Trophoblast cell (in vitro differentiated cells and primary cell): ENCODE data around the gene PITPNM1.
A peak's percentile ranks its signal among the peaks of the same experiment; 100 is the strongest.
"Not testable (repeated sequence)": the region's sequence is repeated elsewhere in the genome, so short reads cannot be mapped to it uniquely, and the experiment has no call there.

ENCODE experiments used
- DNase-seq, 2 donors: peaks; one replicate each; pipeline ENCODE4 v3.0.0-alpha.2; 2016
- H2AFZ ChIP-seq: 2 replicates; pipeline ENCODE4 v1.6.1; 2013; ENCODE audit warnings: low read length, moderate library complexity, mild to moderate bottlenecking; ENCODE audit not compliant: insufficient read depth, poor library complexity
- H2AK5ac ChIP-seq: 2 replicates; pipeline ENCODE4 v1.6.1; 2013; ENCODE audit warnings: mild to moderate bottlenecking, low read length
- H2BK120ac ChIP-seq: 2 replicates; pipeline ENCODE4 v1.6.1; 2013; ENCODE audit warnings: low read length, mild to moderate bottlenecking, moderate library complexity; ENCODE audit not compliant: insufficient read depth, poor library complexity
- H2BK12ac ChIP-seq: 2 replicates; pipeline ENCODE4 v1.6.1; 2013; ENCODE audit warnings: mild to moderate bottlenecking, low read length, moderate library complexity
- H2BK5ac ChIP-seq: 2 replicates; pipeline ENCODE4 v1.6.1; 2013; ENCODE audit warnings: low read length, low read depth, moderate library complexity, mild to moderate bottlenecking; ENCODE audit not compliant: poor library complexity
- H3K14ac ChIP-seq: 2 replicates; pipeline ENCODE4 v1.6.1; 2013; ENCODE audit warnings: mild to moderate bottlenecking, low read length
- H3K18ac ChIP-seq: 2 replicates; pipeline ENCODE4 v1.6.1; 2013; ENCODE audit warnings: mild to moderate bottlenecking, low read length
- H3K23ac ChIP-seq: 2 replicates; pipeline ENCODE4 v1.6.1; 2013; ENCODE audit warnings: low read length
- H3K27ac ChIP-seq: 2 replicates; pipeline ENCODE4 v1.5.1; 2013; ENCODE audit warnings: low read depth, mild to moderate bottlenecking, inconsistent platforms, low read length, moderate library complexity
- H3K27me3 ChIP-seq: 2 replicates; pipeline ENCODE4 v1.6.1; 2013; ENCODE audit warnings: inconsistent platforms, mild to moderate bottlenecking, low read length, moderate library complexity; ENCODE audit not compliant: insufficient read depth
- H3K36me3 ChIP-seq, 2 experiments: 1 replicate in 1 of 2; 2 replicates in 1 of 2; pipeline ENCODE4 v1.6.1; 2013; ENCODE audit warnings: low read length in 2 of 2, mild to moderate bottlenecking in 2 of 2, moderate library complexity in 1 of 2; ENCODE audit not compliant: insufficient read depth in 2 of 2, control insufficient read depth in 1 of 2
- H3K4ac ChIP-seq: 2 replicates; pipeline ENCODE4 v1.6.1; 2013; ENCODE audit warnings: low read depth, mild to moderate bottlenecking, low read length, moderate library complexity
- H3K4me1 ChIP-seq, 2 experiments: 1 replicate in 1 of 2; 2 replicates in 1 of 2; pipeline ENCODE4 v1.6.1; 2013; ENCODE audit warnings: low read length in 2 of 2, mild to moderate bottlenecking in 2 of 2, moderate library complexity in 1 of 2; ENCODE audit not compliant: insufficient read depth in 2 of 2, control insufficient read depth in 1 of 2
- H3K4me2 ChIP-seq: 2 replicates; pipeline ENCODE4 v1.6.1; 2013; ENCODE audit warnings: inconsistent platforms, mild to moderate bottlenecking, low read length, moderate library complexity
- H3K4me3 ChIP-seq: 2 replicates; pipeline ENCODE4 v1.5.1; 2013; ENCODE audit warnings: mild to moderate bottlenecking, low read depth, low read length, inconsistent platforms
- H3K79me1 ChIP-seq: one replicate; pipeline ENCODE4 v1.6.1; 2013; ENCODE audit warnings: low read length
- H3K79me2 ChIP-seq: 2 replicates; pipeline ENCODE4 v1.6.1; 2013; ENCODE audit warnings: low read length, mild to moderate bottlenecking; ENCODE audit not compliant: control insufficient read depth, insufficient read depth, poor library complexity
- H3K9ac ChIP-seq: 2 replicates; pipeline ENCODE4 v1.6.1; 2013; ENCODE audit warnings: mild to moderate bottlenecking, low read length
- H3K9me3 ChIP-seq: 2 replicates; pipeline ENCODE4 v1.6.1; 2013; ENCODE audit warnings: low read depth, mild to moderate bottlenecking, control low read depth, inconsistent platforms, low read length; ENCODE audit not compliant: insufficient read depth
- H4K12ac ChIP-seq: 2 replicates; pipeline ENCODE4 v1.6.1; 2013; ENCODE audit warnings: low read depth, mild to moderate bottlenecking, low read length, moderate library complexity
- H4K8ac ChIP-seq: 2 replicates; pipeline ENCODE4 v1.6.1; 2013; ENCODE audit warnings: low read depth, mild to moderate bottlenecking, low read length, moderate library complexity
- H4K91ac ChIP-seq: one replicate; pipeline ENCODE4 v1.6.1; 2013; ENCODE audit warnings: low read depth, mild to moderate bottlenecking, low read length, moderate library complexity
- WGBS: extraction: QIAGEN DNeasy Blood & Tissue Kit; methylation state at CpG from one replicate; pipeline ENCODE4 v1.1.7; 2013; ENCODE audit warnings: missing lambda C conversion rate; ENCODE audit not compliant: insufficient read length, insufficient coverage; ENCODE audit errors: extremely low coverage; 5-methylcytosine and 5-hydroxymethylcytosine counted together

The PITPNM1 gene

GRCh38 chr11:67489885-67490726 lies 15.1 kb downstream of the PITPNM1 start:
- H2AK5ac ChIP-seq, result no peak overlapping the region
- no peaks in the 10 kb centered on the region for H3K27me3 ChIP-seq
- H2AFZ ChIP-seq, result no peak overlapping the region
- no peak overlapping the region for H3K23ac ChIP-seq
- H2BK120ac ChIP-seq, result no peak overlapping the region
- no peaks in the 10 kb centered on the region for H3K79me1 ChIP-seq
- H3K4me1 ChIP-seq, result no peaks in the 10 kb centered on the region
- H3K27ac ChIP-seq, result no peak overlapping the region
- no peak overlapping the region for H3K18ac ChIP-seq
- H3K14ac ChIP-seq, result no peak overlapping the region
- H3K79me2 ChIP-seq, result no peaks in the 10 kb centered on the region
- no peak overlapping the region for H3K4me3 ChIP-seq
- no peak overlapping the region for H2BK12ac ChIP-seq
- H4K12ac ChIP-seq, result no peak overlapping the region
- H3K9me3 ChIP-seq, result no peaks in the 10 kb centered on the region
- no peak overlapping the region for H2BK5ac ChIP-seq
- H3K4me2 ChIP-seq, result no peak overlapping the region
- WGBS, result no CpG with 5 or more reads among the region's 23 CpGs
- H3K4ac ChIP-seq, result no peak overlapping the region
- no peak overlapping the region for H4K91ac ChIP-seq
- DNase-seq, result no peak
- no peak overlapping the region for H3K9ac ChIP-seq
- H3K36me3 ChIP-seq, result peaks cover 65 to 67% of the 10 kb centered on the region in 2 experiments
- H4K8ac ChIP-seq, result no peak overlapping the region

DNA sequence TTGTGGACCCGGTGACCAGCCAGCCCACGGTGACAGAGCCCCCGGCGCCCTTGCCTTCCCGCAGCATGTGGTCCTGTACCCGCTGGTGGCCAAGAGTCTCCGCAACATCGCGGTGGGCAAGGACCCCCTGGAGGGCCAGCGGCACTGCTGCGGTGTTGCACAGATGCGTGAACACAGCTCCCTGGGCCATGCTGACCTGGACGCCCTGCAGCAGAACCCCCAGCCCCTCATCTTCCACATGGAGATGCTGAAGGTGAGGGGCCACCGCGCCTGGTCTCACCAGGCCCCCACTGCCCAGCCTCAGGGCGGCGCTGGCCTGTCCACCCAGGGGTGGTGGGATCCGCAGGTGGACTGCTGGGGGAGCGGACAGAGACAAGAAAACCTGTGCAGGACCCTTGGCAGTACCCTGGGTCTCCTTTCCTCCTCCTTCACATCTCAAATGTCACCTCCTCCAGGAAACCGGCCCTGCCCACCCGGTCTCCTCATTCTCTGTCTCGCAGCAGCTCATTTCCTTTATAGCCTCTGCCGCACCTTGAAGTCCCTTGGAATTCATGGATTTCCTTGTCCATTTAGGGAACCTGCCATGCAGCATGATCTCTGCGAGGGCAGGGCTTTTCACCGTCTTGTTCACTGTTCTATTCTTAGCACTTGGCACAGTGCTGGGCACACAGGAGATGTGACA lies 15.8 kb downstream of the PITPNM1 start:
- Histone ChIP-seq H2BK12ac (no peak overlapping the region), H3K27ac (no peak overlapping the region), H3K79me2 (no peaks in the 10 kb centered on the region), H3K27me3 (no peaks in the 10 kb centered on the region), H4K91ac (no peak overlapping the region), H2AFZ (no peak overlapping the region), H3K18ac (no peak overlapping the region), H3K14ac (no peak overlapping the region), H3K4me1 (no peaks in the 10 kb centered on the region), H4K12ac (peak overlapping the region; percentile 16), H2BK120ac (no peak overlapping the region), H3K23ac (no peak overlapping the region), H2BK5ac (no peak overlapping the region), H3K4me3 (no peak overlapping the region), H2AK5ac (no peak overlapping the region), H4K8ac (no peak overlapping the region), H3K36me3 (peaks cover 58 to 60% of the 10 kb centered on the region in 2 experiments), H3K4me2 (no peak overlapping the region), H3K9ac (no peak overlapping the region), H3K4ac (no peak overlapping the region), H3K9me3 (no peaks in the 10 kb centered on the region), H3K79me1 (no peaks in the 10 kb centered on the region)
- no CpG with 5 or more reads among the region's 25 CpGs for WGBS
- no peak for DNase-seq

DNA sequence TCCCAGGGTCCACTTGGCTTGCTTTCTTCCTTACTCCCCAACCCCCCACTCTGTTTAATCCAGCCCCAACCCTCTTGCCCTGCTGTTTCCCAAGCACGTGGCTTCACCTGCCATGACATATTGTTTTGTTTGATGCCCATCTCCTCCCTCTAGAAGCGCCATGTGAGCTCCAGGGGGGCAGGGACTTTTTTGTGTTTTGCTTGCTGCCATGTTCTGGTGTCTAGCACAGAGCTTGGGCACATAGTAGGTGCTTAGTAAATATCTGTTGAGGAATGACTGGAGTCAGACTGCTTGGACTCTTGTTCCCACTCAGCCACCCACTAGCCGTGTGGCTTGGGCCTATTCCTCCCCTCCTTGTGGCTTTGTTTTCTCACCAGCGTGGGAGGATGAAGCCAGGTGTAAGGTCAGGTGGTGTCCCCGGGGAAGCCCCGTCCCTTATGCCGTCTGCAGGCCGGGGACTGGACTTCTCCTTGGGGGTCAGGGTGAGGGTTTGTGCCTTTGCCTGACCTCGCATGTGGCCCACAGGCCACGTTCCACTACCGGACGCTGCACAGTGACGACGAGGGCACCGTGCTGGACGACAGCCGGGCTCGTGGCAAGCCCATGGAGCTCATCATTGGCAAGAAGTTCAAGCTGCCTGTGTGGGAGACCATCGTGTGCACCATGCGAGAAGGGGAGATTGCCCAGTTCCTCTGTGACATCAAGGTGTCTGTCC lies 18.5 kb downstream of the PITPNM1 start:
- H3K27ac ChIP-seq, result no peak overlapping the region
- H3K4me2 ChIP-seq, result no peak overlapping the region
- peaks cover 31 to 33% of the 10 kb centered on the region in 2 experiments for H3K36me3 ChIP-seq
- H3K79me1 ChIP-seq, result peaks cover 8% of the 10 kb centered on the region
- H3K9ac ChIP-seq, result no peak overlapping the region
- H4K91ac ChIP-seq, result no peak overlapping the region
- DNase-seq, result no peak
- H3K9me3 ChIP-seq, result peaks cover 2% of the 10 kb centered on the region
- H3K18ac ChIP-seq, result no peak overlapping the region
- no peak overlapping the region for H2BK12ac ChIP-seq
- H4K12ac ChIP-seq, result no peak overlapping the region
- no peak overlapping the region for H2BK5ac ChIP-seq
- H3K4ac ChIP-seq, result no peak overlapping the region
- H2AFZ ChIP-seq, result no peak overlapping the region
- H4K8ac ChIP-seq, result no peak overlapping the region
- H3K79me2 ChIP-seq, result peaks cover 2% of the 10 kb centered on the region
- peak overlapping the region; percentile 34 for H3K23ac ChIP-seq
- no peak overlapping the region for H2BK120ac ChIP-seq
- H3K4me1 ChIP-seq, result peaks cover 6 to 11% of the 10 kb centered on the region in 2 experiments
- H2AK5ac ChIP-seq, result no peak overlapping the region
- H3K14ac ChIP-seq, result no peak overlapping the region
- H3K27me3 ChIP-seq, result no peaks in the 10 kb centered on the region
- no CpG with 5 or more reads among the region's 20 CpGs for WGBS
- no peak overlapping the region for H3K4me3 ChIP-seq

GRCh38 chr11:67485873-67486361 lies 19.2 kb downstream of the PITPNM1 start:
- H2BK5ac ChIP-seq, H2BK120ac ChIP-seq, H3K18ac ChIP-seq, H3K4ac ChIP-seq, H4K12ac ChIP-seq, H3K27me3 ChIP-seq, H2AFZ ChIP-seq, H3K79me1 ChIP-seq, H3K4me2 ChIP-seq, H3K4me3 ChIP-seq, H2BK12ac ChIP-seq, H3K9me3 ChIP-seq, H2AK5ac ChIP-seq, H3K27ac ChIP-seq, H4K8ac ChIP-seq, DNase-seq, H3K23ac ChIP-seq, H3K9ac ChIP-seq, H4K91ac ChIP-seq, H3K14ac ChIP-seq, H3K79me2 ChIP-seq: not testable (repeated sequence)
- no CpG with 5 or more reads among the region's 7 CpGs for WGBS
- Histone ChIP-seq H3K36me3 (peaks cover 24 to 26% of the 10 kb centered on the region in 2 experiments), H3K4me1 (peaks cover 6 to 11% of the 10 kb centered on the region in 2 experiments)
